SU-DHL-6 (cell line): ENCODE results near the gene KSR2.

Experiments
- H2AFZ ChIP-seq: fragments of 200-600 bp; sonication (generic); 2 replicates; pipeline ENCODE4 v1.6.1; 2014; ENCODE audit warnings: low read depth, mild to moderate bottlenecking, moderate library complexity, mixed read lengths, antibody characterized with exemption, low read length; ENCODE audit not compliant: severe bottlenecking
- H3F3A ChIP-seq: fragments of 200-600 bp; shearing (Covaris generic); 2 replicates; pipeline ENCODE4 v1.6.0; 2016; ENCODE audit warnings: antibody characterized with exemption, mild to moderate bottlenecking; ENCODE audit not compliant: insufficient read depth
- H3K27ac ChIP-seq: fragments of 200-600 bp; sonication (generic); 2 replicates; pipeline ENCODE4 v1.5.1; 2016; ENCODE audit warnings: low read depth, mild to moderate bottlenecking, low read length, moderate library complexity, mixed read lengths
- H3K27me3 ChIP-seq: fragments of 200-600 bp; sonication (generic), shearing (Covaris generic); 2 replicates; pipeline ENCODE4 v1.6.0; 2014; ENCODE audit warnings: mild to moderate bottlenecking, low read length
- H3K36me3 ChIP-seq: fragments of 200-600 bp; sonication (generic); 2 replicates; pipeline ENCODE4 v1.6.1; 2014; ENCODE audit warnings: mild to moderate bottlenecking, low read length, mixed read lengths
- H3K4me2 ChIP-seq: fragments of 300-600, 200-600 bp; shearing (Covaris generic), sonication (generic); 2 replicates; pipeline ENCODE4 v1.6.0; 2014; ENCODE audit warnings: low read length, low read depth, mild to moderate bottlenecking; ENCODE audit not compliant: poor library complexity, severe bottlenecking
- H3K4me3 ChIP-seq: fragments of 200-600 bp; sonication (generic); 2 replicates; pipeline ENCODE4 v1.5.1; 2014; ENCODE audit warnings: antibody characterized with exemption, low read length, mild to moderate bottlenecking, mixed read lengths; ENCODE audit not compliant: insufficient read depth, poor library complexity, severe bottlenecking
- H3K79me2 ChIP-seq: fragments of 200-600 bp; sonication (generic); 2 replicates; pipeline ENCODE4 v1.6.1; 2014; ENCODE audit warnings: mild to moderate bottlenecking, low read length, moderate library complexity; ENCODE audit not compliant: insufficient read depth
- H3K9ac ChIP-seq: fragments of 200-600 bp; sonication (generic); 2 replicates; pipeline ENCODE4 v1.7.0; 2014; ENCODE audit warnings: mild to moderate bottlenecking, low read length
- H3K9me2 ChIP-seq: fragments of 200-600 bp; sonication (generic); replicated peaks from 2 replicates; pipeline ENCODE4 v1.6.1; 2014; ENCODE audit warnings: low read length; ENCODE audit not compliant: insufficient read depth
- H3K9me3 ChIP-seq: fragments of 200-600 bp; sonication (generic); 2 replicates; pipeline ENCODE4 v1.6.1; 2014; ENCODE audit warnings: low read length, mixed read lengths; ENCODE audit not compliant: insufficient read depth
- H4K20me1 ChIP-seq: fragments of 200-600 bp; sonication (generic); 2 replicates; pipeline ENCODE4 v1.6.1; 2014; ENCODE audit warnings: low read depth, mild to moderate bottlenecking, antibody characterized with exemption, low read length, moderate library complexity, mixed read lengths
- CTCF ChIP-seq: fragments of 200-600 bp; sonication (generic); IDR thresholded peaks from one replicate; pipeline ENCODE4 v1.5.1; 2017; ENCODE audit warnings: antibody characterized with exemption, mild to moderate bottlenecking, low read length, moderate library complexity; ENCODE audit not compliant: insufficient read depth, poor library complexity, severe bottlenecking
- EZH2phosphoT487 ChIP-seq: fragments of 200-600 bp; sonication (generic), shearing (Covaris generic); conservative IDR thresholded peaks from 2 replicates; pipeline ENCODE4 v1.6.1; 2018; ENCODE audit warnings: mild to moderate bottlenecking, antibody characterized with exemption, low read length, moderate library complexity, mixed read lengths

KSR2 gene

GRCh38 chr12:117853600-117853999 is 115.2 kb downstream of the KSR2 start:
- no peaks in the 10 kb centered on the region for H4K20me1 ChIP-seq
- H3K9ac ChIP-seq, result no peak overlapping the region
- no peaks in the 10 kb centered on the region for H3K79me2 ChIP-seq
- H3K36me3 ChIP-seq, result no peaks in the 10 kb centered on the region
- no peaks in the 10 kb centered on the region for H3K9me2 ChIP-seq
- no peak overlapping the region for H2AFZ ChIP-seq
- TF ChIP-seq EZH2phosphoT487 (no peak), CTCF (no peak)
- H3K4me3 ChIP-seq, result no peak overlapping the region
- H3F3A ChIP-seq, result no peaks in the 10 kb centered on the region
- no peak overlapping the region for H3K27ac ChIP-seq
- no peaks in the 10 kb centered on the region for H3K9me3 ChIP-seq
- no peak overlapping the region for H3K4me2 ChIP-seq
- 0 out of 2 replicates have a peak, but pooled peaks cover 3% of the 10 kb centered on the region for H3K27me3 ChIP-seq

GRCh38 chr12:117850048-117850447 is 118.7 kb downstream of the KSR2 start:
- no peak overlapping the region for H3K27ac ChIP-seq
- no peaks in the 10 kb centered on the region for H3K79me2 ChIP-seq
- no peaks in the 10 kb centered on the region for H3K9me2 ChIP-seq
- no peak overlapping the region for H3K9ac ChIP-seq
- H3K9me3 ChIP-seq, result no peaks in the 10 kb centered on the region
- no peak overlapping the region for H3K4me2 ChIP-seq
- H4K20me1 ChIP-seq, result no peaks in the 10 kb centered on the region
- H3F3A ChIP-seq, result no peaks in the 10 kb centered on the region
- H3K36me3 ChIP-seq, result no peaks in the 10 kb centered on the region
- H3K27me3 ChIP-seq, result 0 out of 2 replicates have a peak, but pooled peaks cover 3% of the 10 kb centered on the region
- no peak overlapping the region for H3K4me3 ChIP-seq
- H2AFZ ChIP-seq, result no peak overlapping the region
- no peak for TF ChIP-seq EZH2phosphoT487
- TF ChIP-seq CTCF, result peak; percentile 92

- H3K27ac ChIP-seq, result no peak overlapping the region
- H3K9me3 ChIP-seq, result no peaks in the 10 kb centered on the region
- TF ChIP-seq CTCF (no peak), EZH2phosphoT487 (no peak)
- 0 out of 2 replicates have a peak, but pooled peaks cover 3% of the 10 kb centered on the region for H3K27me3 ChIP-seq
- H2AFZ ChIP-seq, result no peak overlapping the region
- H3K9me2 ChIP-seq, result no peaks in the 10 kb centered on the region
- H4K20me1 ChIP-seq, result no peaks in the 10 kb centered on the region
- no peak overlapping the region for H3K9ac ChIP-seq
- no peaks in the 10 kb centered on the region for H3F3A ChIP-seq
- H3K36me3 ChIP-seq, result no peaks in the 10 kb centered on the region
- no peaks in the 10 kb centered on the region for H3K79me2 ChIP-seq
- H3K4me2 ChIP-seq, result no peak overlapping the region
- no peak overlapping the region for H3K4me3 ChIP-seq
Observed at GRCh38 chr12:117847371-117847770, 121.4 kb downstream of the KSR2 start.
